HPDE6-E6E7 (cell line): Measurements from ENCODE around the gene PBRM1.
"Not testable (repeated sequence)": the region's sequence is repeated elsewhere in the genome, so short reads cannot be mapped to it uniquely, and the experiment has no call there.

Experiments
- DNase-seq: peaks from one replicate; pipeline ENCODE4 v3.0.0; 2011; ENCODE audit warnings: missing footprints; ENCODE audit errors: extremely low spot score

PBRM1 gene

GRCh38 chr3:52536369-52537164, 149.1 kb downstream of the PBRM1 start, which contains the start of gene UQCC5:
UQCC5 (plus strand) TSS chr3:52536605; CDS start chr3:52536756, 151 bp downstream.
- peak; percentile 69 for DNase-seq

- DNase-seq = no peak
Observed at GRCh38 chr3:52536112-52536368, 149.7 kb downstream of the PBRM1 start.

GRCh38 chr3:52535411-52536111, 150.2 kb downstream of the PBRM1 start:
- no peak for DNase-seq

GRCh38 chr3:52534281-52535183, 151.2 kb downstream of the PBRM1 start:
- DNase-seq = no peak

- DNase-seq = no peak
Observed at GRCh38 chr3:52533623-52534280, 152.0 kb downstream of the PBRM1 start, which contains the start of gene NT5DC2. NT5DC2 (minus strand) TSS chr3:52533857; CDS start chr3:52533737, 120 bp downstream.

GRCh38 chr3:52532838-52533622, 152.7 kb downstream of the PBRM1 start:
- no peak for DNase-seq

- no peak for DNase-seq
Observed at GRCh38 chr3:52532517-52532837, 153.2 kb downstream of the PBRM1 start.

GRCh38 chr3:52531860-52532516, 153.7 kb downstream of the PBRM1 start:
- no peak for DNase-seq

GRCh38 chr3:52530918-52531826, 154.5 kb downstream of the PBRM1 start:
- DNase-seq = no peak

GRCh38 chr3:52529376-52530333, 156.1 kb downstream of the PBRM1 start:
- DNase-seq = no peak

GRCh38 chr3:52528586-52529375, 156.9 kb downstream of the PBRM1 start:
- DNase-seq = no peak

- DNase-seq = no peak
Observed at GRCh38 chr3:52527732-52528585, 157.8 kb downstream of the PBRM1 start.

GRCh38 chr3:52527039-52527731, 158.5 kb downstream of the PBRM1 start:
- no peak for DNase-seq

- not testable (repeated sequence) for DNase-seq
Observed at GRCh38 chr3:52526671-52527038, 159.1 kb downstream of the PBRM1 start.

- DNase-seq = peak; percentile 66
Observed at GRCh38 chr3:52525680-52526561, 159.8 kb downstream of the PBRM1 start.
